Endodermal cell (in vitro differentiated cells): ENCODE data around the gene TNS3. TPM values are rescaled to one million over a fixed set of nuclear protein-coding genes. Genes with fewer than 3 reads are reported as not detected.

Experiments used
- DNase-seq: peaks from one replicate; pipeline ENCODE4 v3.0.0-alpha.2; 2017
- H3K27ac ChIP-seq: 2 replicates; pipeline ENCODE4 v1.5.1; 2013; ENCODE audit warnings: mild to moderate bottlenecking, low read depth, low read length, moderate library complexity
- H3K27me3 ChIP-seq: 2 replicates; pipeline ENCODE4 v1.6.1; 2013; ENCODE audit warnings: mild to moderate bottlenecking, low read length, moderate library complexity; ENCODE audit not compliant: insufficient read depth, control insufficient read depth, poor library complexity, severe bottlenecking
- H3K36me3 ChIP-seq: 2 replicates; pipeline ENCODE4 v1.7.0; 2013; ENCODE audit warnings: mild to moderate bottlenecking, low read length, moderate library complexity; ENCODE audit not compliant: control insufficient read depth, insufficient read depth
- H3K4me1 ChIP-seq: one replicate; pipeline ENCODE4 v1.7.0; 2013; ENCODE audit warnings: low read length; ENCODE audit not compliant: control insufficient read depth, insufficient read depth
- H3K4me3 ChIP-seq: 2 replicates; pipeline ENCODE4 v1.5.1; 2013; ENCODE audit warnings: mild to moderate bottlenecking, low read length, moderate library complexity
- H3K9ac ChIP-seq: 2 replicates; pipeline ENCODE4 v1.6.1; 2013; ENCODE audit warnings: mild to moderate bottlenecking, low read length, moderate library complexity; ENCODE audit not compliant: poor library complexity, severe bottlenecking; ENCODE audit errors: extremely low read depth
- H3K9me3 ChIP-seq: 2 replicates; pipeline ENCODE4 v1.6.1; 2013; ENCODE audit warnings: mild to moderate bottlenecking, low read length, moderate library complexity; ENCODE audit not compliant: control insufficient read depth
- H3K27ac Mint-ChIP-seq: 2 replicates; pipeline ENCODE4 v1.8.0; 2020; ENCODE audit warnings: mixed read lengths
- H3K27me3 Mint-ChIP-seq: 2 replicates; pipeline ENCODE4 v1.8.0; 2021; ENCODE audit warnings: mild to moderate bottlenecking, mixed read lengths; ENCODE audit not compliant: insufficient read depth
- H3K36me3 Mint-ChIP-seq: 2 replicates; pipeline ENCODE4 v1.8.0; 2020; ENCODE audit warnings: low read depth, mixed read lengths
- H3K4me1 Mint-ChIP-seq: 2 replicates; pipeline ENCODE4 v1.8.0; 2020; ENCODE audit warnings: mixed read lengths
- H3K4me3 Mint-ChIP-seq: 2 replicates; pipeline ENCODE4 v1.8.0; 2020; ENCODE audit warnings: mild to moderate bottlenecking, moderate library complexity, mixed read lengths
- H3K9me3 Mint-ChIP-seq: 2 replicates; pipeline ENCODE4 v1.8.0; 2020; ENCODE audit warnings: mild to moderate bottlenecking, mixed read lengths
- WGBS, 2 experiments: methylation state at CpG; one replicate each; pipeline versions ENCODE4 v1.1.5 to v1.1.7; 2013; ENCODE audit warnings: missing lambda C conversion rate in 2 of 2, mixed read lengths in 1 of 2; ENCODE audit not compliant: insufficient coverage in 1 of 2, insufficient read length in 1 of 2; 5-methylcytosine and 5-hydroxymethylcytosine counted together
- total RNA-seq, 2 donors: library from RNA; stranded (reverse); fragmentation: NEBNext Ultra II Directional in 1 of 2; extraction: Animal tissue kit (Norgen Biotek cat#: 25700) in 1 of 2; gene quantifications; 2 replicates in 1 of 2; 3 replicates in 1 of 2; pipeline ENCODE4 v1.2.1, GENCODE V29; 2021
- TF ChIP-seq, protein P1 (sequence below): fragments of 200-600 bp; sonication (generic); conservative IDR thresholded peaks from 2 replicates; pipeline ENCODE4 v1.5.0; 2021; ENCODE audit warnings: antibody characterized with exemption, mild to moderate bottlenecking

TNS3 gene
- total RNA-seq, 2 donors from 2014 or later = 33.8 to 38.5 TPM

DNA sequence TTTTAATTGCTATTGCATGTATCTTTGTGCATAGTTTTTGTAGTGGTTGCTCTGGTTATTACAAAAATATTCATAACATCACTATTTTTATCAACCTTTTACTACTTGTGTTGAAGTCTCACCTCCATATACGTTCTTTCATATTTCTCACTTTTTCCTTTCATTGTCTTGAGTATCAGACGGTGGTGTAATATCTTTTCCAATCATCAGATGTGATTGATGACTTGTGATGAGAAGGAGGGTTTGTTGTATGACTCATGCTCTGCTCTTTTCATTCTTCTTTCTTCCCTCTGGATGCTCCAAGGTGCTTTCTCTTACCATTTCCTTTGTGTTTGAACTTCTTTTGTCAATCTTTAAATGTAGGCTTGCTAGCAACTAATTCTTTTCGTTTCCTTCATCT, 310.2 kb downstream of the TNS3 start:
- H3K4me3 ChIP-seq = no peak overlapping the region
- 89% methylated on average over 3 of the region's 3 CpGs; no CpG with 5 or more reads in 1 of the 2 experiments for WGBS, 2 experiments
- Mint-ChIP-seq H3K9me3 (no peaks in the 10 kb centered on the region), H3K4me3 (no peak overlapping the region), H3K27me3 (no peaks in the 10 kb centered on the region), H3K4me1 (peaks cover 1% of the 10 kb centered on the region), H3K36me3 (peaks cover 6% of the 10 kb centered on the region), H3K27ac (no peak overlapping the region)
- no peaks in the 10 kb centered on the region for H3K27me3 ChIP-seq
- peaks cover 3% of the 10 kb centered on the region for H3K36me3 ChIP-seq
- H3K4me1 ChIP-seq = no peaks in the 10 kb centered on the region
- no peak for DNase-seq
- no peaks in the 10 kb centered on the region for H3K9me3 ChIP-seq
- no peak overlapping the region for H3K9ac ChIP-seq
- H3K27ac ChIP-seq = no peak overlapping the region
- TF ChIP-seq, protein P1, sequence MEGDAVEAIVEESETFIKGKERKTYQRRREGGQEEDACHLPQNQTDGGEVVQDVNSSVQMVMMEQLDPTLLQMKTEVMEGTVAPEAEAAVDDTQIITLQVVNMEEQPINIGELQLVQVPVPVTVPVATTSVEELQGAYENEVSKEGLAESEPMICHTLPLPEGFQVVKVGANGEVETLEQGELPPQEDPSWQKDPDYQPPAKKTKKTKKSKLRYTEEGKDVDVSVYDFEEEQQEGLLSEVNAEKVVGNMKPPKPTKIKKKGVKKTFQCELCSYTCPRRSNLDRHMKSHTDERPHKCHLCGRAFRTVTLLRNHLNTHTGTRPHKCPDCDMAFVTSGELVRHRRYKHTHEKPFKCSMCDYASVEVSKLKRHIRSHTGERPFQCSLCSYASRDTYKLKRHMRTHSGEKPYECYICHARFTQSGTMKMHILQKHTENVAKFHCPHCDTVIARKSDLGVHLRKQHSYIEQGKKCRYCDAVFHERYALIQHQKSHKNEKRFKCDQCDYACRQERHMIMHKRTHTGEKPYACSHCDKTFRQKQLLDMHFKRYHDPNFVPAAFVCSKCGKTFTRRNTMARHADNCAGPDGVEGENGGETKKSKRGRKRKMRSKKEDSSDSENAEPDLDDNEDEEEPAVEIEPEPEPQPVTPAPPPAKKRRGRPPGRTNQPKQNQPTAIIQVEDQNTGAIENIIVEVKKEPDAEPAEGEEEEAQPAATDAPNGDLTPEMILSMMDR = no peak

DNA sequence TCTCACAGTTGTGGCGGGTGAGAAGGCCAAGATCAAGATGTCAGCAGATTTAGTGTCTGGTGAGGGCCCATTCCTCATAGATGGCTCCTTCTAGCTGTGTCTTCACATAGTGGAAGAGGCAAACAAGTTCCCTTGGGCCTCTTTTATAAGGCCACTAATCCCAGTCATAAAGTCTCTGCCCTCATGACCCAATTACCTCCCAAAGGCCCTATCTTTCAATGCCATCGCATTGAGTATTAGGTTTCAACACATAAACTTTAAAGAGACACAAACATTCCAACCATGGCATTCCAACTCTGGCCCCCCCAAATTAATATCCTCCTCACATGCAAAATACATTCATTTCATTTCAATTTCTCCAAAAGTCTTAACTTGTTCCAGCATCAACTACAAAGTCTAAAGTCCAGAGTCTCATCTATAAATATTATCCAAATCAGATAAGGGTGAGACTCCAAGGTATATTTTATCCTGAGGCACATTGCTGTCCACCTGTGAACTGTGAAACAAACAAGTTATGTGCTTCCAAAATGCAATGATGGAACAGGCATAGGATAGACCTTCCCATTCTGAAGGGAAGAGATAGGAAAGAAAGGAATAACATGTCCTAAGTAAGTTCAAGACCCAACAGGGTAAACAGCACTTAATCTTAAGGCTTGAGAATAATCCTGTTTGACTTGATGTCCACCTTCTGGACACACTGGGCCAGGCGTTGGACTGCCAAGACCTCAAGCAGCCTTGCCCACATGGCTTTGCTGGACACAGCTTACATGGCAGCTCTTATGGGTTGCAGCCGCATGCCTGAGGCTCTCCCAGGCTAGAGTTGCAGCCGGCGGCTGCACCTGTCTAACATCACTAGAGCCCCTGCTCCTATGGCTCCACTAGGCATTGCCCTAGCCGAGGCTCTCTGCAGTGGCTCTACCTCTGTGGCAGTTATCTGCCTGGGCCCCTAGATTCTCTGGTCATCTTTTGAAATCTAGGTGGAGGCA, 312.8 kb downstream of the TNS3 start:
- Histone ChIP-seq H3K9ac (no peak overlapping the region), H3K4me3 (no peak overlapping the region), H3K4me1 (no peaks in the 10 kb centered on the region), H3K9me3 (no peaks in the 10 kb centered on the region), H3K36me3 (no peaks in the 10 kb centered on the region), H3K27me3 (no peaks in the 10 kb centered on the region), H3K27ac (no peak overlapping the region)
- H3K4me1 Mint-ChIP-seq = peaks cover 6% of the 10 kb centered on the region
- no peaks in the 10 kb centered on the region for H3K27me3 Mint-ChIP-seq
- H3K9me3 Mint-ChIP-seq = no peaks in the 10 kb centered on the region
- 89 to 91% methylated on average over 3 to 7 of the region's 7 CpGs for WGBS, 2 experiments
- no peak for DNase-seq
- no peak overlapping the region for H3K4me3 Mint-ChIP-seq
- no peaks in the 10 kb centered on the region for H3K36me3 Mint-ChIP-seq
- no peak overlapping the region for H3K27ac Mint-ChIP-seq
- TF ChIP-seq, protein P1 = no peak

DNA sequence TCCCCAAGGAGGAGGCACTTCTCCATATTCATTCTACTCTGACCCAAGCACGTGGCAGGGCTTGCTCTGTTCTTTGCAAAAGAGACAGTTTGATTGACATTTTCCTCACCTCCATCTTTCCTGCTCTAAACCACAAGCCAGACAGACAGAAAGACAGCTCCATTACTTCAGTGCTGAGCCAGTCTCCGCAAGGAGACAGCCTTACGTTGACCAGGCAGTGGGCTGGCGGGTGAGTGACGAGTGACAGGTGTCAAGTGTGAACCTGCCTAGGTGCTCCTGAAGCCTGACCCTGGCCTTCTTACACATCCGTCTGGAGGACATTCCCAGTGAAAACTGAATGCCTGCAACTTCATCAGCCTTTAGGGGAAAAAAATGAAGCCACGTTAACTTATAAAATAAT, 314.6 kb downstream of the TNS3 start:
- WGBS, 2 experiments = 96 to 100% methylated on average over 4 to 6 of the region's 7 CpGs
- DNase-seq = no peak
- Histone ChIP-seq H3K36me3 (no peaks in the 10 kb centered on the region), H3K27ac (no peak overlapping the region), H3K4me1 (no peaks in the 10 kb centered on the region), H3K4me3 (no peak overlapping the region), H3K27me3 (no peaks in the 10 kb centered on the region), H3K9ac (no peak overlapping the region), H3K9me3 (no peaks in the 10 kb centered on the region)
- no peaks in the 10 kb centered on the region for H3K9me3 Mint-ChIP-seq
- no peaks in the 10 kb centered on the region for H3K36me3 Mint-ChIP-seq
- H3K4me1 Mint-ChIP-seq = peaks cover 6% of the 10 kb centered on the region
- TF ChIP-seq, protein P1 = no peak
- H3K4me3 Mint-ChIP-seq = no peak overlapping the region
- no peak overlapping the region for H3K27ac Mint-ChIP-seq
- no peaks in the 10 kb centered on the region for H3K27me3 Mint-ChIP-seq
